ENCODE measurements around the gene ARMC3. TPM values are rescaled to one million over a fixed set of nuclear protein-coding genes. Genes with fewer than 3 reads are reported as not detected.

Gene ARMC3
- total and polyA plus RNA-seq, 7 donors, result not detected

GRCh38 chr10:23021430-23021829 is 93.6 kb downstream of the ARMC3 start:
- intact Hi-C loops (cut with DNase I), result no loop called here
- no peaks in the 10 kb centered on the region for H3K27me3 ChIP-seq

GRCh38 chr10:23024002-23024401 is 96.1 kb downstream of the ARMC3 start:
- no peaks in the 10 kb centered on the region for H3K4me1 ChIP-seq
- intact Hi-C loops (cut with DNase I), result no loop called here
- no peak overlapping the region for H3K27ac ChIP-seq
- no peaks in the 10 kb centered on the region for H3K9me3 ChIP-seq
- no peak for DNase-seq
- H3K36me3 ChIP-seq, result no peaks in the 10 kb centered on the region
- 79 to 88% methylated on average over 2 of the region's 2 CpGs for WGBS, 2 donors
- no peak overlapping the region for H3K4me3 ChIP-seq
- TF ChIP-seq POLR2AphosphoS5 (IDR thresholded peaks at IDR 0.05) (no peak), EP300 (IDR thresholded peaks at IDR 0.05) (no peak), CTCF (IDR thresholded peaks at IDR 0.05) (no peak), POLR2A (IDR thresholded peaks at IDR 0.05) (no peak)
- H3K27me3 ChIP-seq, result no peaks in the 10 kb centered on the region

More at GRCh38 chr10:23021430-23021829, 93.6 kb downstream of the ARMC3 start:
- Histone ChIP-seq H3K4me1 (no peaks in the 10 kb centered on the region), H3K36me3 (no peaks in the 10 kb centered on the region), H3K4me3 (no peak overlapping the region), H3K27ac (no peak overlapping the region), H3K9me3 (no peaks in the 10 kb centered on the region)
- DNase-seq, result no peak
- WGBS, 2 donors, result 84 to 91% methylated on average over 2 of the region's 2 CpGs
- no peak for TF ChIP-seq POLR2AphosphoS5 (IDR thresholded peaks at IDR 0.05)
- no peak for TF ChIP-seq CTCF (IDR thresholded peaks at IDR 0.05)
- TF ChIP-seq EP300 (IDR thresholded peaks at IDR 0.05), result no peak
- no peak for TF ChIP-seq POLR2A (IDR thresholded peaks at IDR 0.05)

- 65 to 80% methylated on average over 3 of the region's 3 CpGs for WGBS, 2 donors
- intact Hi-C loops (cut with DNase I), result no loop called here
- no peaks in the 10 kb centered on the region for H3K36me3 ChIP-seq
- H3K27ac ChIP-seq, result no peak overlapping the region
- TF ChIP-seq EP300 (IDR thresholded peaks at IDR 0.05), result no peak
- no peak for TF ChIP-seq POLR2A (IDR thresholded peaks at IDR 0.05)
- TF ChIP-seq CTCF (IDR thresholded peaks at IDR 0.05), result no peak
- TF ChIP-seq POLR2AphosphoS5 (IDR thresholded peaks at IDR 0.05), result no peak
- H3K9me3 ChIP-seq, result no peaks in the 10 kb centered on the region
- no peaks in the 10 kb centered on the region for H3K4me1 ChIP-seq
- no peak for DNase-seq
- H3K27me3 ChIP-seq, result no peaks in the 10 kb centered on the region
- no peak overlapping the region for H3K4me3 ChIP-seq
Measured at GRCh38 chr10:23031318-23031717, 103.5 kb downstream of the ARMC3 start.

- Histone ChIP-seq H3K27me3 (no peaks in the 10 kb centered on the region), H3K27ac (no peak overlapping the region), H3K4me3 (no peak overlapping the region), H3K36me3 (no peaks in the 10 kb centered on the region), H3K9me3 (no peaks in the 10 kb centered on the region), H3K4me1 (no peaks in the 10 kb centered on the region)
- TF ChIP-seq POLR2A (IDR thresholded peaks at IDR 0.05), result no peak
- no peak for TF ChIP-seq CTCF (IDR thresholded peaks at IDR 0.05)
- TF ChIP-seq POLR2AphosphoS5 (IDR thresholded peaks at IDR 0.05), result no peak
- no peak for TF ChIP-seq EP300 (IDR thresholded peaks at IDR 0.05)
- intact Hi-C loops (cut with DNase I), result no loop called here
- DNase-seq, result no peak
Measured at GRCh38 chr10:23034790-23035189, 106.9 kb downstream of the ARMC3 start.

GRCh38 chr10:23035569-23035968 is 107.7 kb downstream of the ARMC3 start:
- intact Hi-C loops (cut with DNase I), result no loop called here
- TF ChIP-seq POLR2AphosphoS5 (IDR thresholded peaks at IDR 0.05), result no peak
- no peak for TF ChIP-seq EP300 (IDR thresholded peaks at IDR 0.05)
- TF ChIP-seq CTCF (IDR thresholded peaks at IDR 0.05), result no peak
- no peak for TF ChIP-seq POLR2A (IDR thresholded peaks at IDR 0.05)
- DNase-seq, result no peak
- no peaks in the 10 kb centered on the region for H3K9me3 ChIP-seq
- no peak overlapping the region for H3K4me3 ChIP-seq
- no peak overlapping the region for H3K27ac ChIP-seq
- no peaks in the 10 kb centered on the region for H3K27me3 ChIP-seq
- H3K4me1 ChIP-seq, result no peaks in the 10 kb centered on the region
- no peaks in the 10 kb centered on the region for H3K36me3 ChIP-seq
